ENCODE measurements around the gene TNIK.

GRCh38 chr3:171092467-171092911 is 367.7 kb downstream of the TNIK start:
- no peak for TF ChIP-seq YY1 (IDR thresholded peaks at IDR 0.05; ENCODE audit: insufficient read depth, insufficient read length)
- TF ChIP-seq ZNF274 (IDR thresholded peaks at IDR 0.05; ENCODE audit: low read depth, low read length): no peak
- TF ChIP-seq SUZ12 (IDR thresholded peaks at IDR 0.05; ENCODE audit: extremely low read depth, insufficient read depth, insufficient read length): no peak
